ENCODE data around the gene LETM1. TPM values are rescaled to one million over a fixed set of nuclear protein-coding genes. Genes with fewer than 3 reads are reported as not detected.

Gene LETM1
- total RNA-seq, 1 donor from 2014 or later: 60.3 TPM

DNA sequence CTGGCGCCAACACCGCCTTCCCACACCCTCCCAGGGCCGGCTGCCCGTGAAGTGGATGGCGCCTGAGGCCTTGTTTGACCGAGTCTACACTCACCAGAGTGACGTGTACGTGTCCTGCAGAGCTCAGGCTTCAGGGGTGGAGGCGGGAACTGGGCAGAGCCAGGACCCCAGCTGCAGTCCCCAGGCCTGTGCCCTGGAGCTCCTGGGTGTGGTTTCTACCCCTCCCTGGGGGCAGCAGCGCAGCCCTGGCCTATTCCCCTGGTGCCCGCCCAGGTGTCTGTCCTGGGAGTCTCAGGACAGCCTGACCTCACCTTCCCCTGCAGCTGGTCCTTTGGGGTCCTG is 49.8 kb downstream of the LETM1 start:
- H3K27me3 ChIP-seq (ENCODE audit: insufficient read depth, low read length): no peaks in the 10 kb centered on the region
- H3K9me3 ChIP-seq (ENCODE audit: insufficient read depth, low read depth, low read length): no peaks in the 10 kb centered on the region
- DNase-seq (ENCODE audit: low read depth) (no peak), FAIRE-seq (no peak)
- TF ChIP-seq, protein P1, sequence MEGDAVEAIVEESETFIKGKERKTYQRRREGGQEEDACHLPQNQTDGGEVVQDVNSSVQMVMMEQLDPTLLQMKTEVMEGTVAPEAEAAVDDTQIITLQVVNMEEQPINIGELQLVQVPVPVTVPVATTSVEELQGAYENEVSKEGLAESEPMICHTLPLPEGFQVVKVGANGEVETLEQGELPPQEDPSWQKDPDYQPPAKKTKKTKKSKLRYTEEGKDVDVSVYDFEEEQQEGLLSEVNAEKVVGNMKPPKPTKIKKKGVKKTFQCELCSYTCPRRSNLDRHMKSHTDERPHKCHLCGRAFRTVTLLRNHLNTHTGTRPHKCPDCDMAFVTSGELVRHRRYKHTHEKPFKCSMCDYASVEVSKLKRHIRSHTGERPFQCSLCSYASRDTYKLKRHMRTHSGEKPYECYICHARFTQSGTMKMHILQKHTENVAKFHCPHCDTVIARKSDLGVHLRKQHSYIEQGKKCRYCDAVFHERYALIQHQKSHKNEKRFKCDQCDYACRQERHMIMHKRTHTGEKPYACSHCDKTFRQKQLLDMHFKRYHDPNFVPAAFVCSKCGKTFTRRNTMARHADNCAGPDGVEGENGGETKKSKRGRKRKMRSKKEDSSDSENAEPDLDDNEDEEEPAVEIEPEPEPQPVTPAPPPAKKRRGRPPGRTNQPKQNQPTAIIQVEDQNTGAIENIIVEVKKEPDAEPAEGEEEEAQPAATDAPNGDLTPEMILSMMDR (IDR thresholded peaks at IDR 0.05; ENCODE audit: insufficient read depth, low read depth, low read length): no peak
- no peak for TF ChIP-seq EZH2 (IDR thresholded peaks at IDR 0.05; ENCODE audit: insufficient read depth, low read length)
- H3K4me1 Mint-ChIP-seq (ENCODE audit: low read depth, unreplicated experiment): no peaks in the 10 kb centered on the region
- H4K20me1 ChIP-seq (ENCODE audit: insufficient read depth, low read length): peaks cover 16% of the 10 kb centered on the region
- H3K4me3 Mint-ChIP-seq (ENCODE audit: unreplicated experiment): no peak overlapping the region
- no peak overlapping the region for H3K27ac Mint-ChIP-seq (ENCODE audit: unreplicated experiment)
- no peak overlapping the region for H2AFZ ChIP-seq (ENCODE audit: low read depth, low read length)
- no peaks in the 10 kb centered on the region for H3K36me3 ChIP-seq (ENCODE audit: insufficient read depth, low read length)
- no peak overlapping the region for H3K4me3 ChIP-seq (ENCODE audit: insufficient read depth, low read depth, low read length)
- H3K4me2 ChIP-seq (ENCODE audit: low read length): no peak overlapping the region
- no peaks in the 10 kb centered on the region for H3K79me2 ChIP-seq (ENCODE audit: insufficient read depth, low read length)
- no peaks in the 10 kb centered on the region for H3K9me3 Mint-ChIP-seq (ENCODE audit: unreplicated experiment)
- H3K27me3 Mint-ChIP-seq (ENCODE audit: low read depth, unreplicated experiment): no peaks in the 10 kb centered on the region
- no peak overlapping the region for H3K9ac ChIP-seq (ENCODE audit: low read length)
- H3K27ac ChIP-seq (ENCODE audit: low read depth, low read length): no peak overlapping the region
- no peaks in the 10 kb centered on the region for H3K4me1 ChIP-seq (ENCODE audit: insufficient read depth, low read length)
- H3K36me3 Mint-ChIP-seq (ENCODE audit: low read depth, unreplicated experiment): no peaks in the 10 kb centered on the region

- H3K27me3 ChIP-seq (ENCODE audit: insufficient read depth, low read length): no peaks in the 10 kb centered on the region
- H3K27ac ChIP-seq (ENCODE audit: low read depth, low read length): no peak overlapping the region
- no peaks in the 10 kb centered on the region for H3K9me3 ChIP-seq (ENCODE audit: insufficient read depth, low read depth, low read length)
- H3K4me1 ChIP-seq (ENCODE audit: insufficient read depth, low read length): no peaks in the 10 kb centered on the region
- H4K20me1 ChIP-seq (ENCODE audit: insufficient read depth, low read length): peaks cover 15% of the 10 kb centered on the region
- Mint-ChIP-seq H3K36me3 (ENCODE audit: low read depth, unreplicated experiment) (no peaks in the 10 kb centered on the region), H3K4me3 (ENCODE audit: unreplicated experiment) (no peak overlapping the region), H3K4me1 (ENCODE audit: low read depth, unreplicated experiment) (no peaks in the 10 kb centered on the region), H3K27me3 (ENCODE audit: low read depth, unreplicated experiment) (no peaks in the 10 kb centered on the region), H3K27ac (ENCODE audit: unreplicated experiment) (no peak overlapping the region), H3K9me3 (ENCODE audit: unreplicated experiment) (no peaks in the 10 kb centered on the region)
- no peak overlapping the region for H3K4me3 ChIP-seq (ENCODE audit: insufficient read depth, low read depth, low read length)
- H3K9ac ChIP-seq (ENCODE audit: low read length): no peak overlapping the region
- FAIRE-seq (no peak), DNase-seq (ENCODE audit: low read depth) (no peak)
- TF ChIP-seq, protein P1 (IDR thresholded peaks at IDR 0.05; ENCODE audit: insufficient read depth, low read depth, low read length): no peak
- no peak for TF ChIP-seq EZH2 (IDR thresholded peaks at IDR 0.05; ENCODE audit: insufficient read depth, low read length)
- no peak overlapping the region for H3K4me2 ChIP-seq (ENCODE audit: low read length)
- no peak overlapping the region for H2AFZ ChIP-seq (ENCODE audit: low read depth, low read length)
- no peaks in the 10 kb centered on the region for H3K79me2 ChIP-seq (ENCODE audit: insufficient read depth, low read length)
- no peaks in the 10 kb centered on the region for H3K36me3 ChIP-seq (ENCODE audit: insufficient read depth, low read length)
Measured at GRCh38 chr4:1805493-1806222, 50.3 kb downstream of the LETM1 start.

All from astrocyte (in vitro differentiated cells and primary cell).